K562 (cell line): ENCODE measurements around the gene COMP. TPM values are rescaled to one million over a fixed set of nuclear protein-coding genes. Genes with fewer than 3 reads are reported as not detected.
A peak's percentile ranks its signal among the peaks of the same experiment; 100 is the strongest.

Experiments used
- ADNP ChIP-seq: fragments of 200-800 bp; sonication (Bioruptor generic); IDR thresholded peaks from 2 replicates; pipeline ENCODE4 v1.6.1; 2016; ENCODE audit warnings: missing genetic modification characterization, missing compliant biosample characterization
- ARID3A ChIP-seq: IDR thresholded peaks from 2 replicates; pipeline ENCODE4 v1.6.1; 2012; ENCODE audit warnings: low read depth, low read length, improper control_type of control experiment, borderline replicate concordance
- ARID3B ChIP-seq: fragments of 250-450 bp; sonication (Bioruptor Pico); IDR thresholded peaks from 2 replicates; pipeline ENCODE4 v1.4.0; 2020; ENCODE audit warnings: borderline replicate concordance
- ATF2 ChIP-seq: sonication (generic); formaldehyde crosslinking; IDR thresholded peaks from 2 replicates; pipeline ENCODE4 v1.8.1; 2022; ENCODE audit warnings: missing genetic modification reagents
- DNMT1 ChIP-seq: fragments of 450-650 bp; IDR thresholded peaks from 2 replicates; pipeline ENCODE4 v1.6.1; 2016; ENCODE audit warnings: antibody characterized with exemption, mild to moderate bottlenecking
- MIER1 ChIP-seq: fragments of 450-650 bp; IDR thresholded peaks from 2 replicates; pipeline ENCODE4 v1.6.1; 2016; ENCODE audit warnings: antibody characterized with exemption, mild to moderate bottlenecking, low read depth
- RAD21 ChIP-seq, 2 experiments: fragments of 250-450 bp in 1 of 2; fragments of 450-650 bp in 1 of 2; sonication (Bioruptor Pico) in 1 of 2; formaldehyde crosslinking in 1 of 2; IDR thresholded peaks in 1 of 2; conservative IDR thresholded peaks in 1 of 2; 2 replicates each; pipeline versions ENCODE4 v1.4.0 to v1.8.0; 2020 to 2022; ENCODE audit warnings: mild to moderate bottlenecking in 2 of 2, moderate library complexity in 1 of 2
- SIN3A ChIP-seq, 2 experiments: fragments of 150-350 bp in 1 of 2; IDR thresholded peaks; 2 replicates each; pipeline ENCODE4 v1.6.1; 2011 to 2016; ENCODE audit warnings: borderline replicate concordance in 2 of 2, low read depth in 2 of 2, low read length in 2 of 2, mild to moderate bottlenecking in 2 of 2, moderate library complexity in 2 of 2; ENCODE audit not compliant: control insufficient read depth in 1 of 2
- SMARCB1 ChIP-seq: IDR thresholded peaks from 2 replicates; pipeline ENCODE4 v1.6.1; 2011; ENCODE audit warnings: improper control_type of control experiment, low read depth; ENCODE audit not compliant: insufficient read length
- SNRNP70 ChIP-seq: fragments of 200-400 bp; formaldehyde crosslinking; optimal IDR thresholded peaks from 2 replicates; pipeline ENCODE3; 2017; ENCODE audit warnings: low read depth, low read length
- TBP ChIP-seq: optimal IDR thresholded peaks from 2 replicates; pipeline ENCODE3; 2011; ENCODE audit warnings: low read depth, low read length, improper control_type of control experiment
- TEAD1 ChIP-seq, 2 experiments: fragments of 450-650 bp in 1 of 2; sonication (generic) in 1 of 2; formaldehyde crosslinking; IDR thresholded peaks; 2 replicates each; pipeline versions ENCODE4 v1.4.0 to v1.8.0; 2020 to 2022; ENCODE audit warnings: mild to moderate bottlenecking in 2 of 2, missing genetic modification reagents in 1 of 2
- ZBTB11 ChIP-seq, 3 experiments: fragments of 200-800 bp in 1 of 3; fragments of 250-450 bp in 1 of 3; fragments of 450-650 bp in 1 of 3; sonication (Bioruptor Pico) in 1 of 3; sonication (Bioruptor generic) in 1 of 3; formaldehyde crosslinking in 1 of 3; IDR thresholded peaks; 2 replicates each; pipeline versions ENCODE4 v1.6.1 to v1.8.0; 2016 to 2022; ENCODE audit warnings: mild to moderate bottlenecking in 2 of 3, missing genetic modification characterization in 2 of 3, missing compliant biosample characterization in 1 of 3, moderate library complexity in 1 of 3
- ZNF165 ChIP-seq: fragments of 250-450 bp; sonication (Bioruptor Pico); IDR thresholded peaks from 2 replicates; pipeline ENCODE4 v1.4.0; 2020; ENCODE audit warnings: borderline replicate concordance
- ZNF347 ChIP-seq: fragments of 450-650 bp; formaldehyde crosslinking; IDR thresholded peaks from 2 replicates; pipeline ENCODE4 v1.4.0; 2020; ENCODE audit warnings: low read depth, mild to moderate bottlenecking, moderate library complexity
- ZNF507 ChIP-seq: conservative IDR thresholded peaks from 2 replicates; pipeline ENCODE4 v1.6.1; 2017; ENCODE audit warnings: missing genetic modification characterization, missing compliant biosample characterization
- ZNF583 ChIP-seq: fragments of 250-450 bp; sonication (Bioruptor Pico); IDR thresholded peaks from 2 replicates; pipeline ENCODE4 v1.4.0; 2020
- polyA plus RNA-seq, 8 experiments: library from polyadenylated mRNA; depleted of rRNA in 4 of 8; stranded (reverse) in 5 of 8; unstranded in 3 of 8; fragments of >200 nt; fragmentation: Nextera tagmentation in 2 of 8; fragmentation: Illumina TruSeq in 1 of 8; extraction: Ambion mirVana in 2 of 8; extraction: Trizol in 1 of 8; gene quantifications; 2 replicates each; pipeline versions ENCODE4 v1.2.1 to v1.2.3, GENCODE V29; 2011 to 2014; ENCODE audit warnings: inconsistent platforms in 1 of 8, missing spikeins in 1 of 8
- total RNA-seq, 7 experiments: library from RNA; depleted of rRNA in 6 of 7; stranded (reverse); fragments of >200 nt in 6 of 7; fragmentation: Illumina TruSeq in 2 of 7; extraction: Trizol in 2 of 7; gene quantifications; 2 replicates each; pipeline versions ENCODE4 v1.2.1 to v1.2.3, GENCODE V29; 2011 to 2021; ENCODE audit warnings: low replicate concordance in 1 of 7

The COMP gene
- total and polyA plus RNA-seq, 9 of the 15 experiments (the other 6 are each of a cell fraction or from before 2014, with no cell fraction given), result 0.07 TPM; not detected in 8

GRCh38 chr19:18742838-18743783 lies 48.0 kb downstream of the COMP start (continued):
- TF ChIP-seq ZBTB11 (CRISPR knock-in tag; IDR thresholded peaks at IDR 0.05) (no peak), ADNP (tag) (no peak), ARID3A (no peak), TEAD1 (CRISPR knock-in tag; IDR thresholded peaks at IDR 0.05) (0 out of 4 replicates have a peak, but pooled peaks of 1 of the 2 experiments have one; percentile 24), SNRNP70 (no peak), ZNF507 (no peak), RAD21 (CRISPR knock-in tag; conservative IDR thresholded peaks at IDR 0.05 in 1 of 2, IDR thresholded peaks at IDR 0.05 in 1 of 2) (peak; percentile 22 to 30; a peak in 3 of 4 replicates), ATF2 (CRISPR knock-in tag) (no peak), TBP (peak; percentile 30), ARID3B (CRISPR knock-in tag) (no peak), MIER1 (no peak), ZNF583 (no peak), SIN3A (IDR thresholded peaks at IDR 0.05; ENCODE audit: borderline replicate concordance in 2 of 2, control insufficient read depth in 1 of 2, low read depth in 2 of 2, low read length in 2 of 2) (no peak), ZNF347 (CRISPR knock-in tag) (no peak), SMARCB1 (no peak), DNMT1 (no peak), ZNF165 (CRISPR knock-in tag) (no peak)
